Adrenal gland (tissue), 12 donors: Measurements from ENCODE around the gene UST. TPM values are rescaled to one million over a fixed set of nuclear protein-coding genes. Genes with fewer than 3 reads are reported as not detected.

Experiments
- DNase-seq, 7 donors: peaks; one replicate each; pipeline ENCODE4 v3.0.0-alpha.2; 2019 to 2020
- H3K27ac ChIP-seq, 5 donors: fragments of 200-600 bp; sonication (generic) in 4 of 5; 1 replicate in 3 of 5; 2 replicates in 2 of 5; pipeline versions ENCODE4 v1.5.1 to v1.8.0; 2016 to 2020; ENCODE audit warnings: mild to moderate bottlenecking in 1 of 5
- H3K27me3 ChIP-seq: fragments of 200-600 bp; 2 replicates; pipeline ENCODE4 v1.8.0; 2021
- H3K36me3 ChIP-seq, 2 donors: fragments of 200-600 bp; replicated peaks in 1 of 2; 1 replicate in 1 of 2; 2 replicates in 1 of 2; pipeline versions ENCODE4 v1.5.1 to v1.8.0; 2018 to 2022
- H3K4me1 ChIP-seq, 2 donors: fragments of 200-600 bp; replicated peaks in 1 of 2; 1 replicate in 1 of 2; 2 replicates in 1 of 2; pipeline versions ENCODE4 v1.5.1 to v1.8.0; 2018 to 2021
- H3K4me3 ChIP-seq, 4 donors: fragments of 200-600 bp; sonication (generic) in 3 of 4; one replicate each; pipeline ENCODE4 v1.5.1; 2016 to 2018
- H3K9me3 ChIP-seq, 3 donors: fragments of 200-600 bp; sonication (generic) in 1 of 3; replicated peaks in 1 of 3; 1 replicate in 2 of 3; 2 replicates in 1 of 3; pipeline versions ENCODE4 v1.5.1 to v1.8.0; 2016 to 2021
- POLR2A ChIP-seq, 2 donors: fragments of 450-650 bp; IDR thresholded peaks; one replicate each; pipeline ENCODE4 v1.6.1; 2017; ENCODE audit warnings: antibody characterized with exemption in 2 of 2, mild to moderate bottlenecking in 2 of 2, moderate library complexity in 1 of 2
- WGBS, 4 donors: extraction: QIAGEN DNeasy Blood & Tissue Kit in 2 of 4; methylation state at CpG; one replicate each; pipeline versions ENCODE4 v1.1.5 to v1.1.7; 2013 to 2017; 5-methylcytosine and 5-hydroxymethylcytosine counted together
- intact Hi-C, 2 donors: fragments of 100-400 bp; cut with DNase I; formaldehyde crosslinking; loops; one replicate each; pipeline versions ENCODE4 v1.14.1 to v1.15.0; 2022 to 2023
- polyA plus RNA-seq, 3 donors: library from polyadenylated mRNA; stranded (reverse); fragments of 200-250 nt in 2 of 3; fragments of 350-450 nt in 1 of 3; fragmentation: Illumina TruSeq in 1 of 3; extraction: RNeasy Lipid Tissue Mini Kit (QIAGEN cat#74804) in 1 of 3; gene quantifications; one replicate each; pipeline ENCODE4 v1.2.3, GENCODE V29; 2013 to 2014
- total RNA-seq, 9 donors: library from RNA; depleted of rRNA in 4 of 9; stranded (reverse); fragments of >200 nt in 4 of 9; fragments of 120-200 nt in 1 of 9; fragmentation: NEBNext Ultra II Directional in 1 of 9; extraction: Animal tissue kit (Norgen Biotek cat#: 25700) in 1 of 9; gene quantifications; one replicate each; pipeline versions ENCODE4 v1.1.0 to v1.2.4, GENCODE V29; 2013 to 2023
- TF ChIP-seq, protein P1 (sequence below), 6 experiments: fragments of 450-650 bp in 4 of 6; fragments of 200-600 bp in 2 of 6; sonication (generic) in 1 of 6; IDR thresholded peaks; 1 replicate in 5 of 6; 2 replicates in 1 of 6; pipeline versions ENCODE4 v1.5.1 to v1.8.0; 2016 to 2021; ENCODE audit warnings: antibody characterized with exemption in 6 of 6, mild to moderate bottlenecking in 2 of 6, moderate library complexity in 1 of 6
- donor health status: healthy with polysubstance abuse.
- donor health status: Bipolar disorder and iron deficiency.
- donor health status: DM: yes; HTN: yes; CAD: no.
- donor health status: DM: no; HTN: no; CAD: no.
- donor health status: DM: no; HTN: no; CAD: no.
- donor health status: DM: yes; HTN: yes; CAD: no.

Gene UST
- total and polyA plus RNA-seq, 12 donors: 5.9 to 37.4 (median 18.3) TPM

GRCh38 chr6:148713033-148713738 lies 33.6 kb upstream of the UST start:
- Histone ChIP-seq H3K27me3 (no peaks in the 10 kb centered on the region), H3K9me3 (no peaks in the 10 kb centered on the region), H3K36me3 (no peaks in the 10 kb centered on the region), H3K4me3 (no peak overlapping the region), H3K4me1 (no peaks in the 10 kb centered on the region), H3K27ac (no peak overlapping the region)
- intact Hi-C loops: no loop called here
- 86 to 98% (median 93%) methylated on average over 1 of the region's 1 CpG for WGBS, 4 donors
- TF ChIP-seq, protein P1, sequence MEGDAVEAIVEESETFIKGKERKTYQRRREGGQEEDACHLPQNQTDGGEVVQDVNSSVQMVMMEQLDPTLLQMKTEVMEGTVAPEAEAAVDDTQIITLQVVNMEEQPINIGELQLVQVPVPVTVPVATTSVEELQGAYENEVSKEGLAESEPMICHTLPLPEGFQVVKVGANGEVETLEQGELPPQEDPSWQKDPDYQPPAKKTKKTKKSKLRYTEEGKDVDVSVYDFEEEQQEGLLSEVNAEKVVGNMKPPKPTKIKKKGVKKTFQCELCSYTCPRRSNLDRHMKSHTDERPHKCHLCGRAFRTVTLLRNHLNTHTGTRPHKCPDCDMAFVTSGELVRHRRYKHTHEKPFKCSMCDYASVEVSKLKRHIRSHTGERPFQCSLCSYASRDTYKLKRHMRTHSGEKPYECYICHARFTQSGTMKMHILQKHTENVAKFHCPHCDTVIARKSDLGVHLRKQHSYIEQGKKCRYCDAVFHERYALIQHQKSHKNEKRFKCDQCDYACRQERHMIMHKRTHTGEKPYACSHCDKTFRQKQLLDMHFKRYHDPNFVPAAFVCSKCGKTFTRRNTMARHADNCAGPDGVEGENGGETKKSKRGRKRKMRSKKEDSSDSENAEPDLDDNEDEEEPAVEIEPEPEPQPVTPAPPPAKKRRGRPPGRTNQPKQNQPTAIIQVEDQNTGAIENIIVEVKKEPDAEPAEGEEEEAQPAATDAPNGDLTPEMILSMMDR (IDR thresholded peaks at IDR 0.05): no peak
- TF ChIP-seq POLR2A (IDR thresholded peaks at IDR 0.05): no peak
- DNase-seq: no peak

GRCh38 chr6:148713921-148714320 lies 32.9 kb upstream of the UST start:
- DNase-seq: no peak
- intact Hi-C loops: no loop called here
- no peaks in the 10 kb centered on the region for H3K4me1 ChIP-seq

GRCh38 chr6:148716811-148717210 lies 30.0 kb upstream of the UST start:
- 0 to 85% (median 41%) methylated on average over 1 of the region's 1 CpG for WGBS, 4 donors
- Histone ChIP-seq H3K27ac (no peak overlapping the region), H3K9me3 (no peaks in the 10 kb centered on the region), H3K27me3 (no peaks in the 10 kb centered on the region), H3K36me3 (no peaks in the 10 kb centered on the region), H3K4me3 (no peak overlapping the region), H3K4me1 (no peaks in the 10 kb centered on the region)
- DNase-seq: no peak
- TF ChIP-seq, protein P1 (IDR thresholded peaks at IDR 0.05): no peak
- TF ChIP-seq POLR2A (IDR thresholded peaks at IDR 0.05): no peak
- intact Hi-C loops: no loop called here

More at GRCh38 chr6:148713921-148714320, 32.9 kb upstream of the UST start:
- 23 to 50% (median 43%) methylated on average over 1 of the region's 1 CpG for WGBS, 4 donors
- H3K9me3 ChIP-seq: no peaks in the 10 kb centered on the region
- H3K36me3 ChIP-seq: no peaks in the 10 kb centered on the region
- no peak overlapping the region for H3K4me3 ChIP-seq
- H3K27ac ChIP-seq: no peak overlapping the region
- TF ChIP-seq, protein P1 (IDR thresholded peaks at IDR 0.05): no peak
- TF ChIP-seq POLR2A (IDR thresholded peaks at IDR 0.05): no peak
- no peaks in the 10 kb centered on the region for H3K27me3 ChIP-seq

- Histone ChIP-seq H3K4me3 (no peak overlapping the region), H3K27ac (no peak overlapping the region), H3K36me3 (no peaks in the 10 kb centered on the region), H3K9me3 (no peaks in the 10 kb centered on the region), H3K27me3 (no peaks in the 10 kb centered on the region), H3K4me1 (no peaks in the 10 kb centered on the region)
- no peak for DNase-seq
- 84 to 92% (median 85%) methylated on average over 3 of the region's 3 CpGs for WGBS, 4 donors
- intact Hi-C loops: no loop called here
- TF ChIP-seq, protein P1 (IDR thresholded peaks at IDR 0.05): no peak
- TF ChIP-seq POLR2A (IDR thresholded peaks at IDR 0.05): no peak
Observed at GRCh38 chr6:148720406-148720805, 26.4 kb upstream of the UST start.
